Peyer's patch (tissue), 4 donors: ENCODE results near the gene IMPG2.

Experiments
- POLR2A ChIP-seq, 2 donors: fragments of 450-650 bp; IDR thresholded peaks; one replicate each; pipeline ENCODE4 v1.5.1; 2017; ENCODE audit warnings: antibody characterized with exemption in 2 of 2, mild to moderate bottlenecking in 2 of 2, moderate library complexity in 2 of 2
- TF ChIP-seq, protein P1 (sequence below), 6 experiments: fragments of 450-650 bp in 4 of 6; fragments of 200-600 bp in 2 of 6; sonication (generic) in 1 of 6; IDR thresholded peaks; one replicate each; pipeline ENCODE4 v1.5.1; 2017 to 2019; ENCODE audit warnings: antibody characterized with exemption in 6 of 6, mild to moderate bottlenecking in 3 of 6, moderate library complexity in 1 of 6

DNA sequence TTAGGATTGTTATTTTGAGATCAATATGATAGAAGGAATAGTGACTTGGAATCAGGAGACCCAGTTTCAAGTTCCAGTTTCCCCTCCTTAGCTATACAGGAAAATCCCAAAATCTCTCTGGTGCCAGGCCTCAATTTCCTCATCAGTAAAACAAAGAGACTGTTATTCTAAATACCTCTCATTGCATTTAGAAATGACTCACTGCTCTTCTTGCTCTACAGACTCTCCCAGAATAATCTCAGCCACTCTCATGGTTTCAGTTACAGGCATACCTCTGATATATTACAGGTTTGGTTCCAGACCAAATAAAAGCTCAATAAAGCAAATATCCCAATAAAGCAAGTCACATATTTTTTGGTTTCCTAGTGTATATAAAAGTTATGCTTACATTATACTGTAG is 28.3 kb downstream of the IMPG2 start:
- TF ChIP-seq, protein P1, sequence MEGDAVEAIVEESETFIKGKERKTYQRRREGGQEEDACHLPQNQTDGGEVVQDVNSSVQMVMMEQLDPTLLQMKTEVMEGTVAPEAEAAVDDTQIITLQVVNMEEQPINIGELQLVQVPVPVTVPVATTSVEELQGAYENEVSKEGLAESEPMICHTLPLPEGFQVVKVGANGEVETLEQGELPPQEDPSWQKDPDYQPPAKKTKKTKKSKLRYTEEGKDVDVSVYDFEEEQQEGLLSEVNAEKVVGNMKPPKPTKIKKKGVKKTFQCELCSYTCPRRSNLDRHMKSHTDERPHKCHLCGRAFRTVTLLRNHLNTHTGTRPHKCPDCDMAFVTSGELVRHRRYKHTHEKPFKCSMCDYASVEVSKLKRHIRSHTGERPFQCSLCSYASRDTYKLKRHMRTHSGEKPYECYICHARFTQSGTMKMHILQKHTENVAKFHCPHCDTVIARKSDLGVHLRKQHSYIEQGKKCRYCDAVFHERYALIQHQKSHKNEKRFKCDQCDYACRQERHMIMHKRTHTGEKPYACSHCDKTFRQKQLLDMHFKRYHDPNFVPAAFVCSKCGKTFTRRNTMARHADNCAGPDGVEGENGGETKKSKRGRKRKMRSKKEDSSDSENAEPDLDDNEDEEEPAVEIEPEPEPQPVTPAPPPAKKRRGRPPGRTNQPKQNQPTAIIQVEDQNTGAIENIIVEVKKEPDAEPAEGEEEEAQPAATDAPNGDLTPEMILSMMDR (IDR thresholded peaks at IDR 0.05) = no peak
- TF ChIP-seq POLR2A (IDR thresholded peaks at IDR 0.05) = no peak
